GM19240 (cell line): ENCODE results near the gene MACROD2.
"Not testable (repeated sequence)": the region's sequence is repeated elsewhere in the genome, so short reads cannot be mapped to it uniquely, and the experiment has no call there.

ENCODE experiments used
- DNase-seq: peaks from one replicate; pipeline ENCODE4 v3.0.0; 2011; ENCODE audit warnings: low spot score; ENCODE audit not compliant: insufficient read length

MACROD2 gene

GRCh38 chr20:15977026-15977425 lies 1981.7 kb downstream of the MACROD2 start:
- no peak for DNase-seq

GRCh38 chr20:15977758-15978157 lies 1982.4 kb downstream of the MACROD2 start:
- no peak for DNase-seq

- DNase-seq = not testable (repeated sequence)
Measured at GRCh38 chr20:15985494-15986368, 1990.4 kb downstream of the MACROD2 start.

GRCh38 chr20:15986690-15987089 lies 1991.4 kb downstream of the MACROD2 start:
- DNase-seq = no peak

GRCh38 chr20:15991279-15991678 lies 1996.0 kb downstream of the MACROD2 start:
- DNase-seq = no peak

- no peak for DNase-seq
Measured at GRCh38 chr20:15992564-15992963, 1997.2 kb downstream of the MACROD2 start.

GRCh38 chr20:16000112-16000511 lies 2004.8 kb downstream of the MACROD2 start:
- DNase-seq = no peak

- no peak for DNase-seq
Measured at GRCh38 chr20:16001286-16001685, 2006.0 kb downstream of the MACROD2 start.

- no peak for DNase-seq
Measured at GRCh38 chr20:16003310-16003709, 2008.0 kb downstream of the MACROD2 start.

- DNase-seq = no peak
Measured at GRCh38 chr20:16004108-16004854, 2009.0 kb downstream of the MACROD2 start.

GRCh38 chr20:16005021-16005914 lies 2010.0 kb downstream of the MACROD2 start:
- no peak for DNase-seq

- DNase-seq = no peak
Measured at GRCh38 chr20:16005915-16006493, 2010.7 kb downstream of the MACROD2 start.

GRCh38 chr20:16007164-16007563 lies 2011.8 kb downstream of the MACROD2 start:
- DNase-seq = peak; percentile 33

- no peak for DNase-seq
Measured at GRCh38 chr20:16007962-16008361, 2012.6 kb downstream of the MACROD2 start.

- no peak for DNase-seq
Measured at GRCh38 chr20:16011056-16011455, 2015.7 kb downstream of the MACROD2 start.

- no peak for DNase-seq
Measured at GRCh38 chr20:16011519-16011918, 2016.2 kb downstream of the MACROD2 start.

- DNase-seq = not testable (repeated sequence)
Measured at GRCh38 chr20:16012934-16013333, 2017.6 kb downstream of the MACROD2 start.

GRCh38 chr20:16013631-16014030 lies 2018.3 kb downstream of the MACROD2 start:
- no peak for DNase-seq

GRCh38 chr20:16014436-16014835 lies 2019.1 kb downstream of the MACROD2 start:
- no peak for DNase-seq

- no peak for DNase-seq
Measured at GRCh38 chr20:16017656-16018055, 2022.3 kb downstream of the MACROD2 start.

- no peak for DNase-seq
Measured at GRCh38 chr20:16018881-16019280, 2023.6 kb downstream of the MACROD2 start.
